ENCODE results near the gene CUX1. TPM values are rescaled to one million over a fixed set of nuclear protein-coding genes. Genes with fewer than 3 reads are reported as not detected.
A peak's percentile ranks its signal among the peaks of the same experiment; 100 is the strongest.
"Not testable (repeated sequence)": the region's sequence is repeated elsewhere in the genome, so short reads cannot be mapped to it uniquely, and the experiment has no call there.

Gene CUX1
- polyA plus RNA-seq, 4 donors, result 29.2 to 77.5 (median 32.3) TPM

DNA sequence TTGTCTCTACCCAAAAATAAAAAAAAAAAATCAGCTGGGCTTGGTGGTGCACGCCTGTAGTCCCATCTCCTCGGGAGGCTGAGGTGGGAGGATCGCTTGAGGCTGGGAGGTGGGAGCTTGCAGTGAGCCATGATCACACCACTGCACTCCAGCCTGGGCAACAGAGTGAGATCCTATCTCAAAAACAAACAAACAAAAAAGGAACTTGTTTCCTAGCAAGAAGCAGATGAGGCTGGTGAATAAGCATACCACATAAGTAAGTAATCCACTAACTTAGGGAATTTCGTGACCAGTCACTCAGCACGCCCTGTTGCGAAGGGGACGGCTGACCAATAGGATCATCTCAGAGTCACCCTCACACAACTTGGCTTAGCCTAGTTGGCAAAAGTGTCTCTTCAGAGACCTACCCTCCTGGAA lies 64.6 kb downstream of the CUX1 start:
- Histone ChIP-seq H3K9me3 (ENCODE audit: control insufficient read depth in 2 of 2, insufficient read depth in 1 of 2, low read depth in 1 of 2, low read length in 1 of 2) (no peaks in the 10 kb centered on the region), H3K36me3 (ENCODE audit: control insufficient read depth in 3 of 3, insufficient read depth in 2 of 3, low read depth in 1 of 3, low read length in 3 of 3) (peaks cover 0 to 13% (median 0%) of the 10 kb centered on the region in 3 donors), H3K4me1 (ENCODE audit: control insufficient read depth in 3 of 3, insufficient read depth in 2 of 3, low read depth in 1 of 3, low read length in 2 of 3) (peaks cover 10 to 22% (median 16%) of the 10 kb centered on the region in 3 donors), H3K4me3 (ENCODE audit: low read depth in 1 of 3, low read length in 3 of 3) (no peak overlapping the region), H3K27me3 (ENCODE audit: control insufficient read depth in 3 of 3, insufficient read depth in 3 of 3, low read length in 3 of 3) (no peaks in the 10 kb centered on the region), H3K27ac (ENCODE audit: low read depth in 1 of 3, low read length in 2 of 3) (peak overlapping the region in 1 of 3 donors; percentile 67)
- WGBS, 3 donors, result 91 to 96% (median 93%) methylated on average over 7 of the region's 7 CpGs
- DNase-seq (no peak), FAIRE-seq (no peak)

DNA sequence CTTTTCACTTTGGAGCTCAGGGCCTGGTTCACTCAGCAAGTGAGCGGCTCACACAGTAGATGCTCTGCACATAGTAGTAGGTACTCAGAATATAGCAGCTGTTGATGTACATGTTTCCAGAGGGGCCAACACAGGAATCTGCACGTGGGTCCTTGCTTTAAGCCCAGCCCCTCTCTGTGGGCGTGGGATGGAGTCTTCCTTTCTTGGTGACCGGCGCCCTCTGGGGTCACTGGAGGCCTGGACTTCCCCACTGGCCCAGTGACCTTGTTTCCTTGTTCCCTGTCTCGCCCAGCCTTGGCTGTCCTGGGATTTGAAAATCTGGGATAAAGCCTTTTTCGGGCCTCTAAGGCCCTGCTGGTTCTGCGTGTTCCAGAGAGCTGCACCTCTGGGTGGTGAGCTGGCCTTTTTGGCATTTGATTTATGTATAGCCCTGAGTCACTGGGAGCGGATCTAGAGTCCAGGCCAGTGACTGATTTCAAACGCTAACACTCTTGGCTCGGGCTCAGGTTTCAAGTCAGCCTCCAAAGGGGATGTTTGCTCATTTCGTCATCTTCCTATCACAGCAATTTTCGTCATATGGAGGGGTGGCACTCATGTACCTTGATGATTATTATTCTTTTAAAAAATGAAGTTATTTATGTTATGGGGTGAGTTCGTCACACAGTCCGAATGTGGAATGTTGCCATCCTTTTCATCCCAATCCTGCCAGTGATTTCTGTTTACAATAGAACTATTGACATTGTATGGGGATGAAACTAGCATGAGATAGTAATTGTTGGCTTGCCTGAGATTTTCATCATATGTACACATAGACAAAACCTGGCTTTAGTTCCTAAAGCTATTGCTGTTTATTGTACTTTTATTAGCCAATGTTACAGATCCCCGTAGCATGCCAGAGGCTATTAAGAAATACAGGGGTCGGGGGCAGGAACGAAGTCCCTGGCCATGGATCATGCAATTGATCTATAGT lies 65.5 kb downstream of the CUX1 start:
- no peaks in the 10 kb centered on the region for H3K9me3 ChIP-seq (ENCODE audit: control insufficient read depth in 2 of 2, insufficient read depth in 1 of 2, low read depth in 1 of 2, low read length in 1 of 2)
- H3K36me3 ChIP-seq (ENCODE audit: control insufficient read depth in 3 of 3, insufficient read depth in 2 of 3, low read depth in 1 of 3, low read length in 3 of 3), result peaks cover 0 to 15% (median 0%) of the 10 kb centered on the region in 3 donors
- DNase-seq (peak; percentile 83 to 91), FAIRE-seq (no peak)
- H3K4me3 ChIP-seq (ENCODE audit: low read depth in 1 of 3, low read length in 3 of 3), result no peak overlapping the region
- H3K27ac ChIP-seq (ENCODE audit: low read depth in 1 of 3, low read length in 2 of 3), result peak overlapping the region; percentile 2 to 67 (median 66)
- H3K4me1 ChIP-seq (ENCODE audit: control insufficient read depth in 3 of 3, insufficient read depth in 2 of 3, low read depth in 1 of 3, low read length in 2 of 3), result peaks cover 10 to 22% (median 16%) of the 10 kb centered on the region in 3 donors
- 20 to 35% (median 35%) methylated on average over 18 of the region's 18 CpGs for WGBS, 3 donors
- no peaks in the 10 kb centered on the region for H3K27me3 ChIP-seq (ENCODE audit: control insufficient read depth in 3 of 3, insufficient read depth in 3 of 3, low read length in 3 of 3)

DNA sequence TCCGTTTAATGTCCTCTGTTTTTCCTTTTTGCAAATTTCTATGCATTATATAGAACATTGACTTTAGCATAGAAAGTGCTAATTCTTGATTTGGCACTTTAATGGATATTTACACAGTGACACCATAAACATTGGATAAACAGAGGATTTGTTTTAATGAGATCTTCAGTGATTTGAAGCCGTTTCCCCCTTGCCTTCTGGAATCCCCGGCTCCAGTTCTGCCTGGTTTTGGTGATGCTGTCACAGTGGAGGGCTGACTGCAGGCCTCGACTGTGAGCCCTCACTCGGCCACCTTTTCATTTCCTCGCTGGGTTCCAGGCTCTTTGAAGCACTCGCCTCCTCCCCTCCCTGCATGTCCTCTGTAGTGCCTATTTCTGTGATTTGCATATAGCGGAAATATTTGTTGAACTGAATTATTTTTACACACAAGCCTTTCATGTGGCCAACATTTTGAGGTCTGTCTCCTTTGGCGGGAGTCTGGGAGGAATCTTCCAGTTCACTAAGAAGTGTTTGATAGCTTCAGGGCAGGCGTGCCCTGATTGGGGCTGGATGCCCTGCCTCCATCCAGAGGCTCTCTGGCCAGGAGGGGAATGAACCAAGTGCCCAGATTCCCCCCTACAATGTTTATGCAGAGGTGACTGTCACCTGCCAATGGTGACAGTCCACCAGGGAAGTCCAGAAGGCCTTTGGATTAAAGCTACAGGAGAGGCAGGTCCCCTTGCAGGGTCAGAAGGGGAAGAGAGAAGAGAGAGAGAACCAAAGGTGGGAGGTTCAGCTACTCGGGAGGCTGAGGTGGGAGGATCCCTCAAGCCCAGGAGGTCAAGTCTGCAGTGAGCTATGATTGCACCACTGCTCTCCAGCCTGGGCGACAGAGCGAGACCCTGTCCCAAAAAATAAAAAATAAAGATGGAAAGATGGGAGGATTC lies 67.5 kb downstream of the CUX1 start:
- 66 to 84% (median 71%) methylated on average over 13 of the region's 13 CpGs for WGBS, 3 donors
- DNase-seq (no peak), FAIRE-seq (no peak)

DNA sequence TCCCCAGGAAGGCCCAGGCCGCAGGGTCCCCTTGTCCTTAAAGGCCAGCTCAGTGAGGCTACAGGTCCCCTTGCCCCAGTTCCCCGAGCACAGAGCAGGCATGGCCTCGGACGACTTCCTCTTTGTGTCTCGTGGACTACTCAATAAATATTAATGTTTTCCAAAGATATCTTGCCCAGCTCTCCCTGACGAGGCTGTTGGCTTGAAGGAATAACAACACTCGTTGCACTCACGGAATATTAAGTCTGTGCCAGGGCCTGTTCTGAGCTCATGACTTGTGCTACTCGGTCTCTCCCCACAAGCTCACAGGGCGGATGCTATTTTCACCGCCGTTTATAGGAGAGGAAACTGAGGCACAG lies 68.2 kb downstream of the CUX1 start:
- H3K36me3 ChIP-seq (ENCODE audit: control insufficient read depth in 3 of 3, insufficient read depth in 2 of 3, low read depth in 1 of 3, low read length in 3 of 3), result peaks cover 0 to 17% (median 0%) of the 10 kb centered on the region in 3 donors
- no peaks in the 10 kb centered on the region for H3K27me3 ChIP-seq (ENCODE audit: control insufficient read depth in 3 of 3, insufficient read depth in 3 of 3, low read length in 3 of 3)
- WGBS, 3 donors, result 70 to 82% (median 78%) methylated on average over 12 of the region's 12 CpGs
- DNase-seq, result no peak
- no peaks in the 10 kb centered on the region for H3K9me3 ChIP-seq (ENCODE audit: control insufficient read depth in 2 of 2, insufficient read depth in 1 of 2, low read depth in 1 of 2, low read length in 1 of 2)
- H3K4me3 ChIP-seq (ENCODE audit: low read depth in 1 of 3, low read length in 3 of 3), result no peak overlapping the region
- FAIRE-seq, result no peak
- H3K4me1 ChIP-seq (ENCODE audit: control insufficient read depth in 3 of 3, insufficient read depth in 2 of 3, low read depth in 1 of 3, low read length in 2 of 3), result peaks cover 9 to 21% (median 16%) of the 10 kb centered on the region in 3 donors
- no peak overlapping the region for H3K27ac ChIP-seq (ENCODE audit: low read depth in 1 of 3, low read length in 2 of 3)

More for the DNA sequence above, 67.5 kb downstream of the CUX1 start:
- Histone ChIP-seq H3K27ac (ENCODE audit: low read depth in 1 of 3, low read length in 2 of 3) (no peak overlapping the region), H3K4me1 (ENCODE audit: control insufficient read depth in 3 of 3, insufficient read depth in 2 of 3, low read depth in 1 of 3, low read length in 2 of 3) (peaks cover 10 to 22% (median 16%) of the 10 kb centered on the region in 3 donors), H3K36me3 (ENCODE audit: control insufficient read depth in 3 of 3, insufficient read depth in 2 of 3, low read depth in 1 of 3, low read length in 3 of 3) (peaks cover 0 to 15% (median 0%) of the 10 kb centered on the region in 3 donors), H3K27me3 (ENCODE audit: control insufficient read depth in 3 of 3, insufficient read depth in 3 of 3, low read length in 3 of 3) (no peaks in the 10 kb centered on the region), H3K4me3 (ENCODE audit: low read depth in 1 of 3, low read length in 3 of 3) (no peak overlapping the region), H3K9me3 (ENCODE audit: control insufficient read depth in 2 of 2, insufficient read depth in 1 of 2, low read depth in 1 of 2, low read length in 1 of 2) (no peaks in the 10 kb centered on the region)

DNA sequence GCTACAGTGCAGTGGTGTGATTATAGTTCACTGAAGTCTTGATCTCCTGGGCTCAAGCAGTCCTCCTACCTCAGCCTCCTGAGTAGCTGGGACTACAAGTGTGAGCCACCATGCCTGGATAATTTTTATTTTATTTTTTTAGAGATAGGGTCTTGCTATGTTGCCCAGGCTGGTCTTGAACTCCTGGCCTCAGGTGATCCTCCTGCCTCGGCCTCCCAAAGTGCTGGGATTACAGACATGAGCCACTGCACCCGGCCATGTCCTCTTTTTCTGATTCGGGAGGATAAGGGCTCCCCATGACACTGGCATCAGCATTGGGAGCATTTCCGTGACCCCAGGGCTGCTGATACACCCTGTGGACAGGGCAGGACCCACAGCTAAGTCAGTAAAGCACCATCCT lies 69.9 kb downstream of the CUX1 start:
- FAIRE-seq; H3K27me3 ChIP-seq (ENCODE audit: control insufficient read depth in 3 of 3, insufficient read depth in 3 of 3, low read length in 3 of 3); DNase-seq; H3K4me3 ChIP-seq (ENCODE audit: low read depth in 1 of 3, low read length in 3 of 3); H3K9me3 ChIP-seq (ENCODE audit: control insufficient read depth in 2 of 2, insufficient read depth in 1 of 2, low read depth in 1 of 2, low read length in 1 of 2); H3K27ac ChIP-seq (ENCODE audit: low read depth in 1 of 3, low read length in 2 of 3): not testable (repeated sequence)
- 95 to 96% (median 95%) methylated on average over 4 of the region's 4 CpGs for WGBS, 3 donors
- H3K4me1 ChIP-seq (ENCODE audit: control insufficient read depth in 3 of 3, insufficient read depth in 2 of 3, low read depth in 1 of 3, low read length in 2 of 3), result peaks cover 3 to 10% (median 10%) of the 10 kb centered on the region in 3 donors
- peaks cover 0 to 17% (median 0%) of the 10 kb centered on the region in 3 donors for H3K36me3 ChIP-seq (ENCODE audit: control insufficient read depth in 3 of 3, insufficient read depth in 2 of 3, low read depth in 1 of 3, low read length in 3 of 3)

DNA sequence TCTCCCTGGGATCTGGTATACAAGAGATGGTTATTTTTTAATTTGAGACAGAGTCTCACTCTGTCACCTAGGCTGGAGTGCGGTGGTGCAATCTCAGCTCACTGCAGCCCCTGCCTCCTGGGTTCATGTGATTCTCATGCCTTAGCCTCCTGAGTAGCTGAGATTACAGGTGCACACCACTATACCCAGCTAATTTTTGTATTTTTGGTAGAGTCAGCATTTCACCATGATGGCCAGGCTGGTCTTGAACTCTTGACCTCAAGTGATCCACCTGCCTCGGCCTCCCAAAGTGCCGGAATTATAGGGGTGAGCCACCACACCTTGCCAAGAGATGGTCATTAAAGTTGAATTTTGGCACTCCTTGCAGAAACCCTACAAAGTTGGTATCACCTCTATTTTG lies 71.1 kb downstream of the CUX1 start:
- not testable (repeated sequence) for H3K27ac ChIP-seq (ENCODE audit: low read depth in 1 of 3, low read length in 2 of 3); H3K9me3 ChIP-seq (ENCODE audit: control insufficient read depth in 2 of 2, insufficient read depth in 1 of 2, low read depth in 1 of 2, low read length in 1 of 2); H3K4me1 ChIP-seq (ENCODE audit: control insufficient read depth in 3 of 3, insufficient read depth in 2 of 3, low read depth in 1 of 3, low read length in 2 of 3); DNase-seq; FAIRE-seq; H3K4me3 ChIP-seq (ENCODE audit: low read depth in 1 of 3, low read length in 3 of 3); H3K27me3 ChIP-seq (ENCODE audit: control insufficient read depth in 3 of 3, insufficient read depth in 3 of 3, low read length in 3 of 3)
- WGBS, 3 donors, result 54 to 73% (median 58%) methylated on average over 3 of the region's 3 CpGs
- H3K36me3 ChIP-seq (ENCODE audit: control insufficient read depth in 3 of 3, insufficient read depth in 2 of 3, low read depth in 1 of 3, low read length in 3 of 3), result peaks cover 0 to 13% (median 0%) of the 10 kb centered on the region in 3 donors

DNA sequence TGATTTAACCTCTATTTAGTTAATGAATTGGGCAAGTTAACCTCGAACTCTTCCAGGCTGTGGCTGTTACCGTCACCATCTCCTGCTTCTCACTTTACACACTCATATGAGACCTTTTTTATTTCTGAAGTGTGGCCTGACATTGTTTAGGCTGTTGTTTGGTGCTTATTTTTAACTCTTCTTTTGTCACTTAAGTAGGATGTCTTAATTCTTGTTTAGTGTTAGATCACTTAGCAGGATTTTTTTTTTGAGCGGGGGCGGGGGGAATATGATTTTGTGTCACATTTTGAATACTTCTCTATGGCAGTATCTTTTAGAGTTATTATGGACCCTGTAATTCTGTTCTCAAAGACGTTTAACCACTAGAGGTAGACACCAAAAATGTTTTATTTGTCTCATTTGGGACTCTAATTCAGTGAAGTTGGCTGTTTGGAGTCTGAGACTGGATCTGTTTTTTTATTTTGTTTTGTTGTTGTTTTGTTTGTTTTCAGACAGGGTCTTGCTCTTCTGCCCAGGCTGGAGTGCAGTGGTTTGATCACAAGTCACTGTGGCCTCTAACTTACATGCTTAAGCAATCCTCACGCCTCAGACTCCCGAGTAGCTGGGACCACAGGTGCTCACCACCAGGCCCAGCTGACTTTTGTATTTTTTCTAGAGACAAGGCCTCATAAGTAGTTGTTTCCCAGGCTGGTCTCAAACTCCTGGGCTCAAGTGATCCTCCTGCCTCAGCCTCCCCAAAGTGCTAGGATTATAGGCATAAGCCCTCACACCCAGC lies 73.5 kb downstream of the CUX1 start:
- H3K36me3 ChIP-seq (ENCODE audit: control insufficient read depth in 3 of 3, insufficient read depth in 2 of 3, low read depth in 1 of 3, low read length in 3 of 3), result peaks cover 0 to 13% (median 0%) of the 10 kb centered on the region in 3 donors
- no peak for DNase-seq
- peaks cover 0 to 4% (median under 1%) of the 10 kb centered on the region in 3 donors for H3K4me1 ChIP-seq (ENCODE audit: control insufficient read depth in 3 of 3, insufficient read depth in 2 of 3, low read depth in 1 of 3, low read length in 2 of 3)
- 86 to 92% (median 90%) methylated on average over 7 of the region's 7 CpGs for WGBS, 3 donors
- H3K27ac ChIP-seq (ENCODE audit: low read depth in 1 of 3, low read length in 2 of 3), result no peak overlapping the region
- H3K27me3 ChIP-seq (ENCODE audit: control insufficient read depth in 3 of 3, insufficient read depth in 3 of 3, low read length in 3 of 3), result no peaks in the 10 kb centered on the region
- H3K4me3 ChIP-seq (ENCODE audit: low read depth in 1 of 3, low read length in 3 of 3), result no peak overlapping the region
- FAIRE-seq, result no peak
- no peaks in the 10 kb centered on the region for H3K9me3 ChIP-seq (ENCODE audit: control insufficient read depth in 2 of 2, insufficient read depth in 1 of 2, low read depth in 1 of 2, low read length in 1 of 2)

Measured in small intestine (tissue), 7 donors.